NK-92 (cell line): ENCODE data around the gene UBE2S.

ENCODE experiments used
- DNase-seq: peaks from one replicate; lab custom pipeline; 2025; ENCODE audit not compliant: unreplicated experiment; lab: John Stamatoyannopoulos, UW

The UBE2S gene

GRCh38 chr19:55366790-55367189 is 40.8 kb downstream of the UBE2S start:
- DNase-seq = no peak

- no peak for DNase-seq
Observed at GRCh38 chr19:55365964-55366363, 41.6 kb downstream of the UBE2S start.

- DNase-seq = no peak
Observed at GRCh38 chr19:55365245-55365644, 42.3 kb downstream of the UBE2S start.

- DNase-seq = no peak
Observed at GRCh38 chr19:55362990-55363716, 44.4 kb downstream of the UBE2S start, which contains the start of gene GARIN5B. TSS of gene GARIN5B (minus strand) at chr19:55363260. CDS start at chr19:55363066, 194 bp downstream.

GRCh38 chr19:55362174-55362989 is 45.2 kb downstream of the UBE2S start:
- DNase-seq = no peak

GRCh38 chr19:55360902-55361301 is 46.7 kb downstream of the UBE2S start:
- DNase-seq = no peak

GRCh38 chr19:55358943-55359908 is 48.4 kb downstream of the UBE2S start:
- no peak for DNase-seq

GRCh38 chr19:55358493-55358892 is 49.1 kb downstream of the UBE2S start:
- DNase-seq = no peak

- DNase-seq = no peak
Observed at GRCh38 chr19:55355213-55355821, 52.3 kb downstream of the UBE2S start.

- DNase-seq = no peak
Observed at GRCh38 chr19:55354698-55355212, 52.8 kb downstream of the UBE2S start, which contains the start of gene COX6B2. TSS of gene COX6B2 (minus strand) at chr19:55354719. CDS start at chr19:55354521, 198 bp downstream.

- no peak for DNase-seq
Observed at GRCh38 chr19:55353803-55354697, 53.5 kb downstream of the UBE2S start.

GRCh38 chr19:55353356-55353802 is 54.2 kb downstream of the UBE2S start:
- DNase-seq = no peak

- DNase-seq = no peak
Observed at GRCh38 chr19:55352549-55353145, 54.9 kb downstream of the UBE2S start.

- no peak for DNase-seq
Observed at GRCh38 chr19:55352040-55352439, 55.5 kb downstream of the UBE2S start.

- no peak for DNase-seq
Observed at GRCh38 chr19:55350620-55351315, 56.8 kb downstream of the UBE2S start.
